ENCODE data around the gene KCNJ15. TPM values are rescaled to one million over a fixed set of nuclear protein-coding genes. Genes with fewer than 3 reads are reported as not detected.

KCNJ15 gene
- total and polyA plus RNA-seq, 2 experiments from 2014 or later: not detected

- H3F3A ChIP-seq (replicated peaks; ENCODE audit: low read depth): no peaks in the 10 kb centered on the region
- no peaks in the 10 kb centered on the region for H4K20me1 ChIP-seq (replicated peaks; ENCODE audit: insufficient read depth)
- H3K4me3 ChIP-seq: no peak overlapping the region
- ATAC-seq (no peak), DNase-seq (ENCODE audit: low spot score) (no peak)
- H3K9me2 ChIP-seq (ENCODE audit: insufficient read depth): peaks cover 3% of the 10 kb centered on the region; the same call in 1 of the 2 replicates
- H3K4me1 ChIP-seq (ENCODE audit: insufficient read depth): no peaks in the 10 kb centered on the region
- no peak for TF ChIP-seq JUNB (IDR thresholded peaks at IDR 0.05; ENCODE audit: unreplicated experiment)
- TF ChIP-seq ZNF331 (CRISPR knock-in tag; IDR thresholded peaks at IDR 0.05; ENCODE audit: low read depth): no peak
- TF ChIP-seq, protein P1, sequence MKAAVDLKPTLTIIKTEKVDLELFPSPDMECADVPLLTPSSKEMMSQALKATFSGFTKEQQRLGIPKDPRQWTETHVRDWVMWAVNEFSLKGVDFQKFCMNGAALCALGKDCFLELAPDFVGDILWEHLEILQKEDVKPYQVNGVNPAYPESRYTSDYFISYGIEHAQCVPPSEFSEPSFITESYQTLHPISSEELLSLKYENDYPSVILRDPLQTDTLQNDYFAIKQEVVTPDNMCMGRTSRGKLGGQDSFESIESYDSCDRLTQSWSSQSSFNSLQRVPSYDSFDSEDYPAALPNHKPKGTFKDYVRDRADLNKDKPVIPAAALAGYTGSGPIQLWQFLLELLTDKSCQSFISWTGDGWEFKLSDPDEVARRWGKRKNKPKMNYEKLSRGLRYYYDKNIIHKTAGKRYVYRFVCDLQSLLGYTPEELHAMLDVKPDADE (IDR thresholded peaks at IDR 0.05): no peak
- TF ChIP-seq EZH2 (IDR thresholded peaks at IDR 0.05; ENCODE audit: low read depth, unreplicated experiment): no peak
- TF ChIP-seq EZH2phosphoT487 (IDR thresholded peaks at IDR 0.05; ENCODE audit: unreplicated experiment): no peak
- TF ChIP-seq, protein P2, sequence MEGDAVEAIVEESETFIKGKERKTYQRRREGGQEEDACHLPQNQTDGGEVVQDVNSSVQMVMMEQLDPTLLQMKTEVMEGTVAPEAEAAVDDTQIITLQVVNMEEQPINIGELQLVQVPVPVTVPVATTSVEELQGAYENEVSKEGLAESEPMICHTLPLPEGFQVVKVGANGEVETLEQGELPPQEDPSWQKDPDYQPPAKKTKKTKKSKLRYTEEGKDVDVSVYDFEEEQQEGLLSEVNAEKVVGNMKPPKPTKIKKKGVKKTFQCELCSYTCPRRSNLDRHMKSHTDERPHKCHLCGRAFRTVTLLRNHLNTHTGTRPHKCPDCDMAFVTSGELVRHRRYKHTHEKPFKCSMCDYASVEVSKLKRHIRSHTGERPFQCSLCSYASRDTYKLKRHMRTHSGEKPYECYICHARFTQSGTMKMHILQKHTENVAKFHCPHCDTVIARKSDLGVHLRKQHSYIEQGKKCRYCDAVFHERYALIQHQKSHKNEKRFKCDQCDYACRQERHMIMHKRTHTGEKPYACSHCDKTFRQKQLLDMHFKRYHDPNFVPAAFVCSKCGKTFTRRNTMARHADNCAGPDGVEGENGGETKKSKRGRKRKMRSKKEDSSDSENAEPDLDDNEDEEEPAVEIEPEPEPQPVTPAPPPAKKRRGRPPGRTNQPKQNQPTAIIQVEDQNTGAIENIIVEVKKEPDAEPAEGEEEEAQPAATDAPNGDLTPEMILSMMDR (conservative IDR thresholded peaks at IDR 0.05; ENCODE audit: low read depth in 2 of 2): no peak
- no peak for TF ChIP-seq STAT1 (IDR thresholded peaks at IDR 0.05; ENCODE audit: unreplicated experiment)
- TF ChIP-seq NANOG (IDR thresholded peaks at IDR 0.05; ENCODE audit: borderline replicate concordance): no peak
- TF ChIP-seq ZNF462 (CRISPR knock-in tag; IDR thresholded peaks at IDR 0.05): no peak
- TF ChIP-seq CREB1 (CRISPR knock-in tag; IDR thresholded peaks at IDR 0.05; ENCODE audit: low read depth): no peak
- TF ChIP-seq POLR2AphosphoS5 (IDR thresholded peaks at IDR 0.05; ENCODE audit: low read depth): no peak
- TF ChIP-seq REST (IDR thresholded peaks at IDR 0.05; ENCODE audit: unreplicated experiment): no peak
- no peak for TF ChIP-seq ZNF114 (CRISPR knock-in tag; IDR thresholded peaks at IDR 0.05)
- no peak overlapping the region for H3K4me3 Mint-ChIP-seq
- H3K79me2 ChIP-seq (replicated peaks; ENCODE audit: insufficient read depth): no peaks in the 10 kb centered on the region
- no peaks in the 10 kb centered on the region; the same call in 2 of the 3 replicates for H3K9me3 Mint-ChIP-seq
- H3K27ac ChIP-seq (ENCODE audit: low read depth): no peak overlapping the region
- H3K4me1 Mint-ChIP-seq: no peaks in the 10 kb centered on the region
- no peaks in the 10 kb centered on the region for H3K36me3 Mint-ChIP-seq (ENCODE audit: low read depth)
- no peak overlapping the region for H3K4me2 ChIP-seq
- H3K36me3 ChIP-seq (ENCODE audit: insufficient read depth): no peaks in the 10 kb centered on the region
- H3K27me3 ChIP-seq (ENCODE audit: insufficient read depth): no peaks in the 10 kb centered on the region
- H3K27ac Mint-ChIP-seq: no peak overlapping the region
- H2AFZ ChIP-seq: no peak overlapping the region
- no peaks in the 10 kb centered on the region for H3K27me3 Mint-ChIP-seq (ENCODE audit: insufficient read depth, low read depth, poor library complexity)
These were observed 12.4 kb upstream of the KCNJ15 start for GRCh38 chr21:38244407-38244787.

Data from GM23338 (cell line).